ENCODE measurements around the gene DCDC1.

GRCh38 chr11:30878400-30878799, 491.1 kb downstream of the DCDC1 start:
- no peak for TF ChIP-seq CTCF (conservative IDR thresholded peaks at IDR 0.05; ENCODE audit: low read depth, low read length)
- no peak for TF ChIP-seq EZH2 (IDR thresholded peaks at IDR 0.05; ENCODE audit: borderline replicate concordance, low read depth, low read length, poor library complexity, severe bottlenecking)

All from A673 (cell line).